BLaER1 (cell line): ENCODE measurements around the gene PLXDC1.

ENCODE experiments used
- H3K27ac ChIP-seq: shearing (Covaris generic); formaldehyde crosslinking; 2 replicates; pipeline ENCODE4 v1.8.1; 2022
- H3K27me3 ChIP-seq: shearing (Covaris generic); formaldehyde crosslinking; 2 replicates; pipeline ENCODE4 v1.8.1; 2022
- H3K36me3 ChIP-seq: shearing (Covaris generic); formaldehyde crosslinking; 2 replicates; pipeline ENCODE4 v1.8.1; 2022
- H3K4me1 ChIP-seq: shearing (Covaris generic); formaldehyde crosslinking; 2 replicates; pipeline ENCODE4 v1.8.1; 2022
- H3K4me2 ChIP-seq: shearing (Covaris generic); formaldehyde crosslinking; 2 replicates; pipeline ENCODE4 v1.8.1; 2022
- H3K4me3 ChIP-seq: shearing (Covaris generic); formaldehyde crosslinking; 2 replicates; pipeline ENCODE4 v1.8.1; 2022
- H3K9ac ChIP-seq: shearing (Covaris generic); formaldehyde crosslinking; 2 replicates; pipeline ENCODE4 v1.8.1; 2022
- H3K9me3 ChIP-seq: shearing (Covaris generic); formaldehyde crosslinking; 2 replicates; pipeline ENCODE4 v1.8.1; 2022
- H4K20me1 ChIP-seq: shearing (Covaris generic); formaldehyde crosslinking; 2 replicates; pipeline ENCODE4 v1.8.1; 2022
- Cebpa-rat ChIP-seq: shearing (Covaris generic); IDR thresholded peaks from 2 replicates; pipeline ENCODE4 v1.8.1; 2022

The PLXDC1 gene

GRCh38 chr17:39092692-39093230 lies 58.7 kb downstream of the PLXDC1 start:
- no peak for TF ChIP-seq Cebpa-rat
- no peaks in the 10 kb centered on the region for H3K27me3 ChIP-seq

GRCh38 chr17:39090908-39091665 lies 60.4 kb downstream of the PLXDC1 start:
- no peaks in the 10 kb centered on the region for H4K20me1 ChIP-seq
- H3K27me3 ChIP-seq = no peaks in the 10 kb centered on the region
- no peaks in the 10 kb centered on the region for H3K9me3 ChIP-seq
- no peak for TF ChIP-seq Cebpa-rat
- H3K4me3 ChIP-seq = no peak overlapping the region
- H3K4me2 ChIP-seq = peak overlapping the region; percentile 95
- 0 out of 2 replicates have a peak overlapping the region, but pooled peaks have one; percentile 14 for H3K9ac ChIP-seq
- H3K27ac ChIP-seq = peak overlapping the region; percentile 13; the same call in 1 of the 2 replicates
- H3K36me3 ChIP-seq = no peaks in the 10 kb centered on the region
- H3K4me1 ChIP-seq = peaks cover 97% of the 10 kb centered on the region

More at GRCh38 chr17:39092692-39093230, 58.7 kb downstream of the PLXDC1 start:
- Histone ChIP-seq H3K27ac (peak overlapping the region; percentile 15; the same call in 1 of the 2 replicates), H3K9ac (peak overlapping the region; percentile 4; the same call in 1 of the 2 replicates), H3K36me3 (no peaks in the 10 kb centered on the region), H3K4me3 (0 out of 2 replicates have a peak overlapping the region, but pooled peaks have one; percentile 27), H3K4me1 (peaks cover 100% of the 10 kb centered on the region), H3K4me2 (peak overlapping the region; percentile 95), H3K9me3 (no peaks in the 10 kb centered on the region), H4K20me1 (no peaks in the 10 kb centered on the region)

GRCh38 chr17:39090400-39090799 lies 61.0 kb downstream of the PLXDC1 start:
- peak overlapping the region; percentile 95 for H3K4me2 ChIP-seq
- no peak for TF ChIP-seq Cebpa-rat
- no peak overlapping the region for H3K4me3 ChIP-seq
- H3K27ac ChIP-seq = 0 out of 2 replicates have a peak overlapping the region, but pooled peaks have one; percentile 13
- no peaks in the 10 kb centered on the region for H3K36me3 ChIP-seq
- H3K4me1 ChIP-seq = peaks cover 90% of the 10 kb centered on the region
- no peaks in the 10 kb centered on the region for H3K9me3 ChIP-seq
- H4K20me1 ChIP-seq = no peaks in the 10 kb centered on the region
- 0 out of 2 replicates have a peak overlapping the region, but pooled peaks have one; percentile 14 for H3K9ac ChIP-seq
- H3K27me3 ChIP-seq = no peaks in the 10 kb centered on the region

GRCh38 chr17:39084558-39084957 lies 66.9 kb downstream of the PLXDC1 start:
- Histone ChIP-seq H3K9me3 (no peaks in the 10 kb centered on the region), H3K4me3 (no peak overlapping the region), H3K36me3 (no peaks in the 10 kb centered on the region), H3K4me1 (peaks cover 55% of the 10 kb centered on the region), H3K4me2 (no peak overlapping the region), H3K27ac (no peak overlapping the region), H3K27me3 (no peaks in the 10 kb centered on the region), H4K20me1 (no peaks in the 10 kb centered on the region), H3K9ac (no peak overlapping the region)
- no peak for TF ChIP-seq Cebpa-rat

- Histone ChIP-seq H3K4me2 (no peak overlapping the region), H4K20me1 (no peaks in the 10 kb centered on the region), H3K9me3 (no peaks in the 10 kb centered on the region), H3K27ac (no peak overlapping the region), H3K36me3 (no peaks in the 10 kb centered on the region), H3K4me3 (no peak overlapping the region), H3K27me3 (no peaks in the 10 kb centered on the region), H3K9ac (no peak overlapping the region), H3K4me1 (peaks cover 42% of the 10 kb centered on the region)
- no peak for TF ChIP-seq Cebpa-rat
Observed at GRCh38 chr17:39083270-39083669, 68.2 kb downstream of the PLXDC1 start.

GRCh38 chr17:39082482-39082881 lies 69.0 kb downstream of the PLXDC1 start:
- Histone ChIP-seq H3K4me2 (no peak overlapping the region; the same call in 1 of the 2 replicates), H3K4me3 (no peak overlapping the region), H3K36me3 (no peaks in the 10 kb centered on the region), H3K9me3 (no peaks in the 10 kb centered on the region), H3K4me1 (peaks cover 34% of the 10 kb centered on the region), H4K20me1 (no peaks in the 10 kb centered on the region), H3K27me3 (no peaks in the 10 kb centered on the region), H3K27ac (no peak overlapping the region), H3K9ac (no peak overlapping the region)
- TF ChIP-seq Cebpa-rat = no peak

GRCh38 chr17:39081851-39082250 lies 69.6 kb downstream of the PLXDC1 start:
- Histone ChIP-seq H3K4me1 (peaks cover 30% of the 10 kb centered on the region), H3K9ac (no peak overlapping the region), H3K4me2 (peak overlapping the region; percentile 35; the same call in 1 of the 2 replicates), H4K20me1 (no peaks in the 10 kb centered on the region), H3K27ac (no peak overlapping the region), H3K27me3 (no peaks in the 10 kb centered on the region), H3K36me3 (no peaks in the 10 kb centered on the region), H3K4me3 (no peak overlapping the region), H3K9me3 (no peaks in the 10 kb centered on the region)
- TF ChIP-seq Cebpa-rat = no peak

- Histone ChIP-seq H3K27me3 (no peaks in the 10 kb centered on the region), H3K4me1 (peaks cover 24% of the 10 kb centered on the region), H3K36me3 (no peaks in the 10 kb centered on the region), H4K20me1 (no peaks in the 10 kb centered on the region), H3K9ac (no peak overlapping the region), H3K9me3 (no peaks in the 10 kb centered on the region), H3K4me3 (no peak overlapping the region), H3K27ac (no peak overlapping the region), H3K4me2 (0 out of 2 replicates have a peak overlapping the region, but pooled peaks have one; percentile 17)
- no peak for TF ChIP-seq Cebpa-rat
Observed at GRCh38 chr17:39080421-39081078, 70.9 kb downstream of the PLXDC1 start.

- Histone ChIP-seq H4K20me1 (no peaks in the 10 kb centered on the region), H3K36me3 (no peaks in the 10 kb centered on the region), H3K27ac (no peak overlapping the region), H3K4me3 (no peak overlapping the region), H3K4me1 (peaks cover 24% of the 10 kb centered on the region), H3K27me3 (no peaks in the 10 kb centered on the region), H3K9ac (no peak overlapping the region), H3K4me2 (no peak overlapping the region), H3K9me3 (no peaks in the 10 kb centered on the region)
- no peak for TF ChIP-seq Cebpa-rat
Observed at GRCh38 chr17:39079836-39080235, 71.6 kb downstream of the PLXDC1 start.

- H3K4me2 ChIP-seq = no peak overlapping the region
- peaks cover 24% of the 10 kb centered on the region for H3K4me1 ChIP-seq
- H3K27me3 ChIP-seq = no peaks in the 10 kb centered on the region
- H4K20me1 ChIP-seq = no peaks in the 10 kb centered on the region
- H3K4me3 ChIP-seq = no peak overlapping the region
- TF ChIP-seq Cebpa-rat = no peak
- H3K27ac ChIP-seq = no peak overlapping the region
- no peaks in the 10 kb centered on the region for H3K9me3 ChIP-seq
- H3K9ac ChIP-seq = no peak overlapping the region
- H3K36me3 ChIP-seq = no peaks in the 10 kb centered on the region
Observed at GRCh38 chr17:39077866-39078265, 73.6 kb downstream of the PLXDC1 start.
